T-helper 2 cell treated with Interferon-gamma antibody and Interleukin-4, amounts not matched to agents 100 ng/mL and 5 ng/mL, for 36 hours (primary cell): ENCODE results near the gene GFRA1. TPM values are rescaled to one million over a fixed set of nuclear protein-coding genes. Genes with fewer than 3 reads are reported as not detected.
"Not testable (repeated sequence)": the region's sequence is repeated elsewhere in the genome, so short reads cannot be mapped to it uniquely, and the experiment has no call there.

Experiments
- intact Hi-C: fragments of 100-400 bp; cut with micrococcal nuclease; formaldehyde crosslinking; loops from one replicate; pipeline ENCODE4 v1.15.1; 2023
- total RNA-seq: library from RNA; stranded (reverse); gene quantifications from 2 replicates; pipeline ENCODE4 v1.2.3, GENCODE V29; 2022

The GFRA1 gene
- total RNA-seq, 1 donor from 2014 or later = not detected

DNA sequence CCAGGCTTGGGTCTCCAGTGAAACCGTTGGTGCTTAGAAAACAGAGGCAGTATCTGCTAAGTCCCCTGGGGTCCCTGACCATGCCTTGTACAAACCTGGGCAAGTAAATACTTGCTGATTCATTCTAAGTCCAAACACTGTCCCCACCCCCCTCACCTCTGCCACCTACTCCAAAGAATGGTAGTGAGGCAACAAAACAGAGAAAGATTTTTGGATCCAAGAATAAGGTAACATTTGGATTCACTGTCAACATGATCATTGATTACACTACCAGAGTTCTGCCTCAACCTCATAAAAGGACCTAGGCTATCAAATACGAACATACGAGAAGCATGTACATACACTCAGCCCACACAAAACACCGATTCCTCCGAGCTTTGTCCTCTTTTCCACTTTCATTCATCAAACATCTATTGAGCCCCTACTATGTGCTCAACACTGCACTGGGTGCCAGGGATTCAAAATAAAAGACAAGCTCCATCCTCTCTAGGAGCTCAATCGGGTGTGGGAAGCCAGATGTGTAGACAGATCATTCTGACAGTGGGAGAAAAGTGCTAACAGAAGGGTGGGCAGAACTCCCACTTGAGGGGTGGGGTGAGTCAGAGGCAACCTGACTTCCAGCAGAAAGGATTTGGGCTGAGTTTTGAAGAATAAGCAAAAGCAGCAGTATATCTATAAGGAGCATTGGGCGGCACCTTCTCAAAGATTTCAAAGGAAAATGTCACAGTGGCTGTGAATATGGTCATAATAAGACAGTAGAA, 71.2 kb downstream of the GFRA1 start:
- intact Hi-C loops = no loop called here

DNA sequence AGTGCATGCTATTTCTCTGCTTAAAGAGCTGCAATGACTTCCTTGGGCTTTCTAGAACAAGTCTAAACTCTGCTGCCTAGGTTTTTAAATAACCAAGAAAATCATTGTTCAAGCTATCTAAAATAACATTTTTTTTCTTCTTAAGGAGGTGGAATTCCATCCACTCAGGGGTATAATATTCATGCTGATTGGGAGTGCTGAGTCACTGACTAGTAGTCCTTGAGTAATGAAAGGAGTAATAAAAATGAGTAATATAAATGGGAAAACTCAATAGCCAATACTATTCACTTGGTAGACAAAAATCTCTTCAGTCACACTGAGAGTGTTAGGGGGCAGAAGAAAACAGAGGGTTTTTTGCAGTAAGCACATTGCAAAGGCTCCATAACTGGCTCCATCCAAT, 72.0 kb downstream of the GFRA1 start:
- intact Hi-C loops = no loop called here

DNA sequence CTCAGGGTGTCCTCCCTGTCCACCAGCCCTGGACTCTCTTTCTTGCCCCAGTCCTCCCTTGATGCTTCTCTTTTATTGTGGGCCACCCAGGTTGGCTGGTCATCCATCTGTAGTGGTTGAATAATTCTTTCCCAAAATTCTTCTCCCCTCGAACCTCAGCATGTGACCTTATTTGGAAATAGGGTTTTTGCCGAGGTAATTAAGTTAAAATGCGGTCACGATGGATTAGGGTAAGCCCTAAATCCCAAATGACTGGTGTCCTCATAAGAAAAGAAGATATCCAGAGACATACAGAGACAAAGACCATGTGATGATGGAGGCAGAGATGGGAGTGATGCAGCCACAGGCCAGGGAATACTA, 74.3 kb downstream of the GFRA1 start:
- intact Hi-C loops = no loop called here

DNA sequence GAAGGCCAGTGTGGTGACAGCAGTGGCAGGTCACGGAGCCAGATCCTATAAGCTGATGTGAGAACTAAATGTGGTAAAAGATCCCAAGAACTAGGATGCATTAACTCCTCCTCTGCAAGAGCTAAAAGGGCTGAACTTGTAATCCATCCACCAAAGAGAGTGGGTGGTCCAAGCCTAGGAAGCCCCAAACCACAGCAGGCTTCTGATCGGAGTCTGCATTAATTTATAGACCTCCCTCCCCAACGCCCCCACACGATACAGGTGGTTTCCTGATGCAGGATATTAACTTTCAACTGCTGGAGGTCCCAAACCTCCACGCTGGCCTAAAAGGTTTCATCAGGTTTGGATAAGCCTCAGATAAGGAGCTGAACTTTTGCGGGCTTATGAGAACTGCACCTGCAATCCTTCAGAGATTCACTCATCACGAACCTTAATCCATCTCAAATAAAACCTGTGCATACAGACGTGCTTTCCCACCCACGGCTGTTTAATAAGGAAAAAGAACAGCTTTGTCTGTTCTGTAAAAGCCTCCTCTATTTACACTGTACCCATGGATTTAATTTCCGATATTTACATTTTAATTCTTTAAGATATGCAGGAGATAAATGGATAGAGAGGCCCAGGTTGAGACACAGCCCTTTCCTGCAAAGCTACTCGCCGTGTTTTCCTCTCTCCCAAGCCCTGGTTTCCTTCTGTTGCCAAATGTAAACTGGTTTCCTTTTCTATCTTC, 74.9 kb downstream of the GFRA1 start:
- intact Hi-C loops = no loop called here

DNA sequence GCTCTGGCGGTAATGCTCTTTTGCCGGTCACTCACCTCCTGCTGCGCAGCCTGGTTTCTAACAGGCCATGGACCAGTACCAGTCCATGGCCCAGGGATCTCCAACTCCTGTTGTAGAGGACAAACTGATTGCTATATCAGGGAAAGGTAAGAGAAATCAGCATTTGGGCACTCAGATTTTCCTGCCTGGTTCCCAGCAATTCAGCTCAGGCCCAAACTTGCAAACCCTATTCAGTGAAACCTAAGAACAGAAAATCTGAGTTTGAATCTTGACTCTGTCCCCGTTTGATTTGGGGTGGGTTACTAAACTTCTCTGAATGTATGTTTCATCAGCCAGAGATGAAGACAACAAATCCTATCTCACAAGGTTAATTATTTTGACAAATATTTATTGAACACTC, 77.4 kb downstream of the GFRA1 start:
- intact Hi-C loops = no loop called here

DNA sequence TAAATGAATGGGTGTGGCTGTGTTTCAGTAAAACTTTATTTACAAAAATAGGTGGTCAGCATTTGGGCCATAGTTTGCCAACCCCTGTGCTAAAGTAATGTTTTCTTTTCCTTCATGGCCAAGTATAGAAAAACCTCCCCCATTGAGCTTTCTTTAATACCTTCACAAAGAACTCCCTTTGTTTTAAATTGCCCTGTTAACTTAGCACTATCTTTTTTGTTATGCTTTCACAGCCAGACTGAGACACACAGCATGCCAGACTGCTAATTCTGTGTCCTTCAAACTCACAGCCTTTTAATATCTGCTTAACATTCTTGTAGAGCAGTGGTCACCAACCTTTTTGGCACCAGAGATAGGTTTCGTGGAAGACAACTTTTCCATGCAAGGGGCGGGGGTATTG, 78.0 kb downstream of the GFRA1 start:
- intact Hi-C loops = no loop called here

DNA sequence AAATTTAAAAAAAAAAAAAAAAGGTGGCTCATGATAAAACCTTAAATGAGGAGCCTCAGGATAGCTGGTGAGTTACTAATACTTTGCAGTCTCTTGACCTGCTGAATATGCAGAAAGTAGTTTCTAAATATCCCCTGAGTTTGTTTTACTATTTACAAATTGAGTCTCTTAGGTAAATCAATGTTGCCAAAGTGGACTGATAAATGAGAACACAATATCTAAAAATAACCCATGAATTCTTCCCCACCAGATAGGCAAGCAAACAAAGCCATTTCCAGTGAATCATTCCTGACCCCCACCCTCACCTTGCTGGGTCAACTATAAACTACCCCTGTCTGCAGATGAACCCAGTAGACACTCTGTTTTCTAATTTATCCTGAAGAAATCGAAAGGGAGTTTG, 78.9 kb downstream of the GFRA1 start:
- intact Hi-C loops = no loop called here

DNA sequence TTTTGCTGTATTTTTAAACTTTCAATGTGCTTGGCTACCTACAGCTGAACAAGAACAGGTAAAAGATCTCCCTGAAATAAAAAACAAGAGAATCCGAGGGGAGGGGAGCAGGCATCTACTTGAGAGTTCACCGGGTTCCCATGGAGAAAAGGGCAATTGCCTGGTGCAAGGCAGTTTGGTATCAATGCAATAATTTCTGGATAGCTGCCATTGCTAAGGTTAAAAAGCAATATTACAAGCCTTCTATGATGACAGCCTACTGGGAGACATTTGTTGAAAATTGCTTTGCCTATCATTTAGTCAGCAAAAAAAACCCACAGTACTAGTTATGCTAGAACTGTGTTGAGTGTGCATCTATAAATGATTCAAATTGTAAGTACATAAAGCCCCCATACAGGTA, 82.1 kb downstream of the GFRA1 start:
- intact Hi-C loops = no loop called here

DNA sequence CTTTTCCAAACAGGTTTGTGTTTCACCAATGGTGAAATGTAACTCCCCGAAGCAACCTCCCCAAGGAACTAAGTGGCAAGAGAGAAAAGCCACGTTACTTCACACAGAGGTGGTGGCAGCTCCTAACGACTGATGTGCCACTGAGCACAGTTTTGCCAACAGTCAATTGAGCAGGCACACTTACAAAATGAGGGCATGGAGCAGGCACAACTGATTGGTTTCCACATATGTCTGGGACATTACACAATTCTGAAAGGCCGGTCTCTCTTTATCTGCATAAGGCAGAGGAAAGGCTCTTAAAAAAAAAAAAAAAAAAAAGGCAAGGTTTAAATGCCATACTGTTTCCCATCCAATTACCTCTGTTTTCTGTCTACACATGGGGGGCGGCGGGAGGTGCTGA, 86.7 kb downstream of the GFRA1 start:
- intact Hi-C loops = no loop called here

DNA sequence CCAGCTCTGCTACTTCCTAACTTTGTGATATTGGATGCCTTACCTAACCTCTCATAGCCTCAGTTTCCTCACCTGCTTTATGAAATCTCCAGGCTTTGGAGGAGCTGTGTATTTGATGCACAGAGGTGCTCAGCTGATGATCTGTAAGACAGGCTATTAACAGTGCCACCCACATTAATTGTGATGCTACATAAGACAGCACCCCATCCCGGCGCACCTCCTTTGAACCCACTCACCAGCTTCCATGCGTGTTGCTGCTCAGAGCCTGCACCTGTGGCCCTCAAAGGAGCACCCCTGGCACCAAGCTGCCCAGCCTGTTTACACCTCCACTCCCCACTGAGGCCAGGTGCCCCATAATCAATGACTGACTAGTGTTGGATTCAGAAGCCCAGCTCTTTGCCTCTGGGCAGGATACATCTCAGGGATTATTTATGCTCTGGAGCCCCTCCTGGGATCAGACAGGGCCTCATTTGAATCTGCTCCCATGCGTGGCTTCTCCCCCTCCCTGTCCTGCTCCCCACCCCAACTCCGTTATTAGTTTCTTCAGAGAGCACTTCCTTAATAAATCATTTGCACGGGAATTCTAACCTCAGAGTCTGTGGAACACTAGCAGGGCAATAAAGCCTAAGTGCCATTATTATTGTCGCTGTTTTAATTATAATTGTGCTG, 87.7 kb downstream of the GFRA1 start:
- intact Hi-C loops = no loop called here

DNA sequence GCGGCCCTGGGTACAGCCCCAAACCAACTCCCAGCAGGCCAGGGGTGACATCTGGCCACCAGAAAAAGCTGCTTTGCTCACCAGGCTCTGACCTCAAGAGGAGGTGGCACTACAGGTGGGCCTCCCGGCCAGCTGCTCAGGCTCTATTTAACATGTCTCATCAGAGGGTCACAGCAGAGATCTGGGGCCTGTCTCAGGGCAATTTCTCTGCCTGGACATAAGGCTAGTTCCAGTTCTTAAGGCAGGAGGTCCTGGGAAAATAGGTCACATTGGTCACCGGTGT, 88.6 kb downstream of the GFRA1 start:
- intact Hi-C loops = no loop called here

DNA sequence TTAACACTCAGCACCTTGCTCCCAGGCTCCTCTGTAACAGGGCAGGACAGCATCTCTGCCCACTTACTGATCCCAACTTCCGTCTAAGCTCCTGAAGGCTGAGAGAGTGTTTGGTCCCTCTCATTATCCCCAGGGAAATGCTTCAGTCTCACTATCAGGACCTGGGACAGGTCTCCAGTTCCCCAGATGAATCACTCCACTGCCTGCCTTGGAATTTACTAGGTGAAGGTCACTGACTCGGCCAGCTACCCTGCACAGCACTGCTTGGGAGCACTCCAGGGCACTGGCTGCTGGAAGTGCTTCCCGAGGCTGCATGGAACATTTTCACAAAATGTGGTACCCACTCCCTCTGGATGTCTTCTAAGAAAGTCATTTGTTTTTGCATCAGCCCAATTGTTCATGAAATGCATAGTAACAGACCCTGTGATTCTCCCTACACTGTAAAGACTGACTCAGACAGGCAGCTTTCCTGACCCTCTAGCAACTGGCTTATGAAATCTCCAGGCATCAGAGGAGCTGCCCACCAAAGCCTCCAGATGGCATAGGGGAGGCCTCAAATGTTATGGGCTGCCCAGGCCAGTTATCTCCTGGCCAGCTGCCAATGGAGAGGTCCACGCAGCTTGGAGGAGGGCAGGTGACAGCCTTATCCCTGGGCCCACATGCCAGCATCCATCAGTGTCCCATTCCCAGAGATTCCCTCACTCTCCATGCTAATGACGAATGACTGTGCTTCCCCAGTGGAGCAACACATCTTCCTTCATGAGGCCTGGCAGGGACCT, 89.1 kb downstream of the GFRA1 start:
- intact Hi-C loops = no loop called here

DNA sequence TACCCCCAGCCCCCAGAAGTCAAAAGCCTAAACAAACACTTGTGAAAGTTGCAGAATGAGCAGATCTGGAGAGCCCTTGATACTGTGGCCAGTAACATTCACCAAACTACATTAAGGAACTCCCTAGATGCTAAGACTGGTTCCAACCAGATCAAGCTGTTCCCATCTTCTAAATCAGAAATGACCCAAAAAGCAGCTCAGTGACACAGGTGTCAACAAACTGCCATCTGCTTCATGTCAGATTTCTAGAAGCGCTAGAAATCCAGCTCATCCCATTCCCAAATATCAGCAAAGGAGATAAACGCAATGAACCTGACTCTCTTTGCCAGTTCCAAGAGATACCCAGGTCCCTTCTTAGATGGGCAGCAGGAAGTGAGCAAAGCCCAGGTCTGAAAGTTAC, 90.6 kb downstream of the GFRA1 start:
- intact Hi-C loops = no loop called here

DNA sequence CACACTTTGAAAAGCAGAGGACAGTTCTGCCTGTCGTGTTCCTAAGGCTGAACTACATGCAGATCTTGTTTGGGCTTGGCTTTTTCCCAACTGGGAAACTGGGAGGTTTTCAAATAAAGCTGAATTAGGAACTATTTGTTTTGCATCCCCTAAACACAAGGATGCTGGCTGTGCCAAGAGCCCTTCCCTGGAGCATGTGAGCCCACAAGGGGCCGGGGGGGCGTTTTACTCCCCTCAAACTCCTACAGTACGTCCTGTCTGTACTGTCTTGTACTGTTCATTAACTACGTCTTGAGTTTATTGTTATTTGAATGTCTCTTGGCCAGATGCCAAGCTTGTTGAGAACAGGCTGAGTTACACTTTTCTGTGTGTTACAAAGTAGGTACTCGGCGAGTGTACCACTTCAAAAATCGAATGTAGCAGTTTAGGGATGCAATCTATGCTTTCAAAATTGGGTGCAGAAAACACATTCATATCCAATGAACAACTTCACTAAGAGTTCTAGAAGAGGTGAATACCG, 94.9 kb downstream of the GFRA1 start:
- intact Hi-C loops = no loop called here

DNA sequence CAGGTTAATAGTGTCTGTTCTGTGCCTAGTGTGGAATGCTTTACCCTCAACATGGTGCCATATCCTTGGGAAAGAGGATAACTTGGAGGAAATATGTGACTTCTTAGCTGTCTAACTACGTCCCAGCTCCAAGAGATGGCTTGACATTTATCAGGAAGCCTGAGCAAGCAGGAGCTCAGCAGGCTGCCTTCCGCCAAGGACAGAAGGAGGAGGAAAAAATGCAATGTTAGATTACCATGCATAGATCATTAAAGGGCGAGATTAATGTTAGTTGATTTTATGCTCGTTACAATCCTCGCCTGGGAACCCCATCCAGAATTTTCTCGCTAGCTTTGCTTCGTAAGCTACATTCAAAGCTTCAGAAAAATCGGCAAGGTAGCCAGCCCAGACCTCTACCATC, 97.8 kb downstream of the GFRA1 start:
- intact Hi-C loops = no loop called here

DNA sequence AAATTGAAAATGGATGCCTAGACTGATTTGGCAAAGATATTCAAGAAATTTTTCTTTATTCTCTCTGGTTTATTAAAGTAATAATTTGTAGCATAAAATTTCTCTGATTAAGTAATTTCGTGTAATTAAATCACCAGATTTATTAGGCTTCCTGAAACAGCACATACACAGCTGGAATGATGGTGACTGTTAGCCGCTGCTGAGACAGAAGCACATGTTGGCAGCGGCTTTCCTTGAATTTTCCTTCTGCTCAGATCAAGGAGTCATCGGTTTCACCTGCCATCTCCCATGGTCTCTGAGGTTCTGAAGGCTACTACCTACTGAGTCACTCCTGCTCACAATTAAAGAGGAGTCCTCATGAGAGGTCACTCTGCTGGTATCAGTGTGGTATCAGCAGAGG, 101.5 kb downstream of the GFRA1 start:
- intact Hi-C loops = no loop called here

DNA sequence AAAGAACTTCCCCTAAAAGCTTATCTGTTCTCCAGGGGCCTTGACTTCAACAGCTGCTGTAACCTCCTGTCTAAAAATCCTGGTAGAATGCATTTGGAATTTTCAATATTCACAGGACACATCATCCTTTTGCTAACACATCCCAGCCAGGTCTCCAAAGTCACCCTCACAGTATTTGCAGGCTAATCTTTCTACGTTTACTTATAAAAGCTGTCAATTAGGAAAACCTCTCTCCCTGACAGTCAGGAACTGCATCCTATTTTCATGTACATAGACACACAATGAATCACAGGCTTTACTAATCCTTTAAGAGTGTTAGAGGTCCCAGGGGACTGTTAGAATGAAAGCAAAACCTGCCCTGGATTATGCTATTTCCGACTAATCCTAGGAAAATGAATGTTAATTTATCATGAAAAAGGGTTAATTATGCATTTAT, 102.2 kb downstream of the GFRA1 start:
- intact Hi-C loops = no loop called here

DNA sequence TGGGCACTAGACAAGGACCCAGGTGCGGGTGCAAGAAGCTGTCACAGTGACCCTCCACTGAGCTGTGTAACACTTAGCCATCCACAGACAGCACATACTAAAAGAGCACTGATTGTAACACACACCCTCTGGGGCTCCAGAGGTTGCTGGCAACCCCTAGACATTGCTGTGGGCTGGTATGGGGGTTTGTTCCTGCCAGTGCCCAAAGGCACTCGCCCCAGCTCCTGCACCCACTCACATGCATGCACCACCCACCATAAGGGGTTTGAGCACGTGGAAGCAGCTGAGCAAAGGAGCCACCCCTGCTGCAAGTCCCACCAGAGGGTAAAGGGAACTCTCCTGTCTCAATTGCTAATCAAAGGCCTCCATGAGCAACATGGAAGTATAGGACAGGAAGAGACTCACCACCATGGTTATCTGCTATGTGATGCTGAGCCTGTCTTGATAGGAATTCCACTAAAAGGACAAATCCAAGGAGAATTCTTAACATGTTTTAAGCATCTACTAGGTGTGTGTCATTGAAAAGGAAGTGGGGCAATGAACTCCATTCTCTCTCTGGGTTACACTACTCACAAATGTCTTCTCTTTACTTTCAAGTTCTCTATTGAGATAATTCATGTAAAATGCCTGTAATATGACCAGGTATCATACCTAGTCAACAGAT, 103.1 kb downstream of the GFRA1 start:
- intact Hi-C loops = no loop called here

DNA sequence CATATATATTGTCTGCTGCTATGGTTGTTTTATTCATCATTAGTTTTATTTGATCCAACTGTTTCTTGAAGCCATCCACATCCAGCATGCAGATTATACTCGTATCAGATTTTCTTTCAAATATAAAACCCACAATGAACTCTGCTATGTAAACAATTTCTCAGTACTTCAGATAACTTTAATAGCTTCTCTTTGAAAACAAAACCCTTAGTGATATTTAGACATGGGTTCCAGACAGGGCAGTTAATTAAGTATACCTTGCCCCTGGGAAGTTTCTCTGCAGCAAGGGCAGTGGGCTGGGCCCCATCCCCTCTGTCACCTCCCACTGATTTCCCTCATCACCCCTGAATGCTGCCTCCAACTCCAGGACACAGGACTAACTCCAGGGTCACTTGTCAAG, 104.3 kb downstream of the GFRA1 start:
- intact Hi-C loops = no loop called here

DNA sequence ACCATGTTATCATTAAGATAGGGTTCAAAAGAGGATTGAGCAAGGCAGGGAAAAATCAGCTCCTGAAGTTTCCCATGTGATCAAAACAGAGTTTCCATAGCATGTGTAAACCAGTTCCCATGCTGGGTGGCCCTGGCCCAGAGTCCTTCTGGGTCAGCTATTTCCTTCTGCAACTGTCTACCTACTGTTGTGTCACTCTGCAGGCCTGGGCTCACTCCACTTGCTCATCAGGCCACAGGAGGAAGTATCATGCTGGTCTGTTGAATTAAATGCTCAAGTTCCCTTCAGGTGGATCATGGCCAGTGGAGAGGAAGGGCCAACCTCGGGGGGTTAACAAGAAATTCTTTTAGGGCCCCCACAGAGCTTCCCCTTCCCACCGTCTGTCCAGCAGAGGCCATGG, 104.7 kb downstream of the GFRA1 start:
- intact Hi-C loops = no loop called here

DNA sequence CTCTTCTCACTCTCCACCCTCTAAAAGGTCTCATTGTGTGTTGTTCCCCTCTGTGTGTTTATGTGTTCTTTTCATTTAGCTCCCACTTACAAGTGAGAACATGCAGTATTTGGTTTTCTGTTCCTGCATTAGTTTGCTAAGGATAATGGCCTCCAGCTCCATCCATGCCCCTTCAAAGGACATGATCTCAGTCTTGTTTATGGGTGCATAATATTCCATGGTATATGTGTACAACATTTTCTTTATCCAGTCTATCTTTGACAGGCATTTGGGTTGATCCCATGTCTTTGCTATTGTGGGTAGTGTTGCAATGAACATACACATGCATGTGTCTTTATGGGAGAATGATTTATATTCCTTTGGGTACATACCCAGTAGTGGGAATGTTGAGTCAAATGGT, 107.1 kb downstream of the GFRA1 start:
- intact Hi-C loops = not testable (repeated sequence)
